Measurements from ENCODE around the gene SORCS2.
A peak's percentile ranks its signal among the peaks of the same experiment; 100 is the strongest.

SORCS2 gene

GRCh38 chr4:7224878-7225533, 32.7 kb downstream of the SORCS2 start:
- no peak for DNase-seq

- DNase-seq: peak; percentile 88
Observed at GRCh38 chr4:7226439-7226838, 34.1 kb downstream of the SORCS2 start.

- peak; percentile 88 for DNase-seq
Observed at GRCh38 chr4:7227008-7227407, 34.7 kb downstream of the SORCS2 start.

- no peak for DNase-seq
Observed at GRCh38 chr4:7228734-7229133, 36.4 kb downstream of the SORCS2 start.

GRCh38 chr4:7232061-7232650, 39.8 kb downstream of the SORCS2 start:
- no peak for DNase-seq

GRCh38 chr4:7233006-7233580, 40.8 kb downstream of the SORCS2 start:
- no peak for DNase-seq

GRCh38 chr4:7233601-7234000, 41.3 kb downstream of the SORCS2 start:
- DNase-seq: no peak

GRCh38 chr4:7234355-7235029, 42.2 kb downstream of the SORCS2 start:
- DNase-seq: no peak

GRCh38 chr4:7235030-7235380, 42.7 kb downstream of the SORCS2 start:
- no peak for DNase-seq

GRCh38 chr4:7236847-7237246, 44.5 kb downstream of the SORCS2 start:
- no peak for DNase-seq

- no peak for DNase-seq
Observed at GRCh38 chr4:7237873-7238272, 45.5 kb downstream of the SORCS2 start.

- DNase-seq: no peak
Observed at GRCh38 chr4:7238300-7238960, 46.1 kb downstream of the SORCS2 start.

GRCh38 chr4:7239101-7239820, 46.9 kb downstream of the SORCS2 start:
- DNase-seq: no peak

GRCh38 chr4:7239844-7240243, 47.5 kb downstream of the SORCS2 start:
- no peak for DNase-seq

GRCh38 chr4:7240306-7240705, 48.0 kb downstream of the SORCS2 start:
- no peak for DNase-seq

- no peak for DNase-seq
Observed at GRCh38 chr4:7241597-7242125, 49.3 kb downstream of the SORCS2 start.

GRCh38 chr4:7242766-7243165, 50.4 kb downstream of the SORCS2 start:
- DNase-seq: no peak

- no peak for DNase-seq
Observed at GRCh38 chr4:7243609-7244330, 51.4 kb downstream of the SORCS2 start.

GRCh38 chr4:7244331-7244665, 52.0 kb downstream of the SORCS2 start:
- no peak for DNase-seq

GRCh38 chr4:7244751-7245320, 52.5 kb downstream of the SORCS2 start:
- DNase-seq: no peak

- no peak for DNase-seq
Observed at GRCh38 chr4:7247521-7247920, 55.2 kb downstream of the SORCS2 start.

- no peak for DNase-seq
Observed at GRCh38 chr4:7247946-7248345, 55.6 kb downstream of the SORCS2 start.

All from DMS79 (cell line).